NCI-H748 (cell line): ENCODE data around the gene KLK1.

Experiments
- DNase-seq: peaks from one replicate; lab custom pipeline; 2025; ENCODE audit not compliant: unreplicated experiment; lab: John Stamatoyannopoulos, UW

Gene KLK1

DNA sequence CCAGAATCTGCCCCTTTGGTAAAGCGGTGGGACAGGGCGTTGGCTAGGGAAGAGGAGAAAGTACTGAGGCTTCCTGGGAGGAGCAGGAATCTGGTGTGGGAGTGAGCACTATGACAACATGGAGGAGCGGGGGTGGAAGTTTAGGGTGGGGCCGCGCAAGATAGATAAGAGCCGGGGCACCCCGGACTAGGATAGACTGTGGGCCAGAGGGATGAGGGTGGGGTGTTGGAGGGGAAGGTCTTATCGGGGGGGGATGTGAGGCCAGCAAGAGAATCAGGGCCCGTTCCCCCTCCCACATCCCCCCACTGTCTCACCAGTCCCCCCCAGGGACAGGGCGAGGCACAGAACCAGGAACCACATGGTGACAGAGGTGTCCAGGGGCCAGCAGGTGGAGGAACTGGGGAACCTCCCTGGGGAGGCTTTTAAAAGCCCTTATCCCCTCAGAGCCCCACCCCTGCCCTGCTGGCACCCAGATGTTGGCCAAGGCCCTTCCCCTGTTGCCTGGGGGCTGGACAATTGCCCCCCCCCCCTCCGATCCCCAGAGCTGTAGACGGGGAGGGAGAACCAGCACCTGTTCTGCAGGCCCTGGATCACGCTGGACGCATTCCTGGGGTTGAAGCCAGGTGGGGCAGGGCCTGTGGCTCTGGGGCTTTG, at the start of gene KLK1:
Gene KLK1, minus strand, starts transcription at position 399 of the 654 bp plus-strand sequence. Its CDS starts 39 bp downstream, at position 360.
- no peak for DNase-seq

DNA sequence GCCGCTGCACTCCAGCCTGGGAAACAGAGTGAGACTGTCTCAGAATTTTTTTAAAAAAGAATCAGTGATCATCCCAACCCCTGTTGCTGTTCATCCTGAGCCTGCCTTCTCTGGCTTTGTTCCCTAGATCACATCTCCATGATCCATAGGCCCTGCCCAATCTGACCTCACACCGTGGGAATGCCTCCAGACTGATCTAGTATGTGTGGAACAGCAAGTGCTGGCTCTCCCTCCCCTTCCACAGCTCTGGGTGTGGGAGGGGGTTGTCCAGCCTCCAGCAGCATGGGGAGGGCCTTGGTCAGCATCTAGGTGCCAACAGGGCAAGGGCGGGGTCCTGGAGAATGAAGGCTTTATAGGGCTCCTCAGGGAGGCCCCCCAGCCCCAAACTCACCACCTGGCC, 49.5 kb upstream of the KLK1 start, which contains the start of gene KLK2:
Gene KLK2, plus strand, starts transcription at position 384 of the 400 bp plus-strand sequence. CDS start 35 bp downstream, outside the sequence.
- DNase-seq: no peak

DNA sequence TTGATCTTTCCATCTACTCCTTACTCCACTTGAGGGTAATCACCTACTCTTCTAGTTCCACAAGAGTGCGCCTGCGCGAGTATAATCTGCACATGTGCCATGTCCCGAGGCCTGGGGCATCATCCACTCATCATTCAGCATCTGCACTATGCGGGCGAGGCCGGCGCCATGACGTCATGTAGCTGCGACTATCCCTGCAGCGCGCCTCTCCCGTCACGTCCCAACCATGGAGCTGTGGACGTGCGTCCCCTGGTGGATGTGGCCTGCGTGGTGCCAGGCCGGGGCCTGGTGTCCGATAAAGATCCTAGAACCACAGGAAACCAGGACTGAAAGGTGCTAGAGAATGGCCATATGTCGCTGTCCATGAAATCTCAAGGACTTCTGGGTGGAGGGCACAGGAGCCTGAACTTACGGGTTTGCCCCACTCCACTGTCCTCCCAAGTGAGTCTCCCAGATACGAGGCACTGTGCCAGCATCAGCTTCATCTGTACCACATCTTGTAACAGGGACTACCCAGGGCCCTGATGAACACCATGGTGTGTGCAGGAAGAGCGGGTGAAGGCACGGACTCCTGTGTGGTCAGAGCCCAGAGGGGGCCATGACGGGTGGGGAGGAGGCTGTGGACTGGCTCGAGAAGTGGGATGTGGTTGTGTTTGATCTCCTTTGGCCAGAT, 47.0 kb upstream of the KLK1 start:
- DNase-seq: no peak

DNA sequence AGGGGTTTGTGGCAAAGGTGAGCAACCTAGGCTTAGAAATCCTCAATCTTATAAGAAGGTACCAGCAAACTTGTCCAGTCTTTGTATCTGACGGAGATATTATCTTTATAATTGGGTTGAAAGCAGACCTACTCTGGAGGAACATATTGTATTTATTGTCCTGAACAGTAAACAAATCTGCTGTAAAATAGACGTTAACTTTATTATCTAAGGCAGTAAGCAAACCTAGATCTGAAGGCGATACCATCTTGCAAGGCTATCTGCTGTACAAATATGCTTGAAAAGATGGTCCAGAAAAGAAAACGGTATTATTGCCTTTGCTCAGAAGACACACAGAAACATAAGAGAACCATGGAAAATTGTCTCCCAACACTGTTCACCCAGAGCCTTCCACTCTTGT, 45.9 kb upstream of the KLK1 start:
- DNase-seq: no peak

DNA sequence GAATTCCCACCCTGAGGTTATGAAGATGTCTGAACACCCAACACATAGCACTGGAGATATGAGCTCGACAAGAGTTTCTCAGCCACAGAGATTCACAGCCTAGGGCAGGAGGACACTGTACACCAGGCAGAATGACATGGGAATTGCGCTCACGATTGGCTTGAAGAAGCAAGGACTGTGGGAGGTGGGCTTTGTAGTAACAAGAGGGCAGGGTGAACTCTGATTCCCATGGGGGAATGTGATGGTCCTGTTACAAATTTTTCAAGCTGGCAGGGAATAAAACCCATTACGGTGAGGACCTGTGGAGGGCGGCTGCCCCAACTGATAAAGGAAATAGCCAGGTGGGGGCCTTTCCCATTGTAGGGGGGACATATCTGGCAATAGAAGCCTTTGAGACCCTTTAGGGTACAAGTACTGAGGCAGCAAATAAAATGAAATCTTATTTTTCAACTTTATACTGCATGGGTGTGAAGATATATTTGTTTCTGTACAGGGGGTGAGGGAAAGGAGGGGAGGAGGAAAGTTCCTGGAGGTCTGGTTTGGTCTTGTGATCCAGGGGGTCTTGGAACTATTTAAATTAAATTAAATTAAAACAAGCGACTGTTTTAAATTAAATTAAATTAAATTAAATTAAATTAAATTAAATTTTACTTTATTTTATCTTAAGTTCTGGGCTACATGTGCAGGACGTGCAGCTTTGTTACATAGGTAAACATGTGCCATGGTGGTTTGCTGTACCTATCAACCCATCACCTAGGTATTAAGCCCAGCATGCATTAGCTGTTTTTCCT, 38.1 kb upstream of the KLK1 start:
- DNase-seq: no peak

DNA sequence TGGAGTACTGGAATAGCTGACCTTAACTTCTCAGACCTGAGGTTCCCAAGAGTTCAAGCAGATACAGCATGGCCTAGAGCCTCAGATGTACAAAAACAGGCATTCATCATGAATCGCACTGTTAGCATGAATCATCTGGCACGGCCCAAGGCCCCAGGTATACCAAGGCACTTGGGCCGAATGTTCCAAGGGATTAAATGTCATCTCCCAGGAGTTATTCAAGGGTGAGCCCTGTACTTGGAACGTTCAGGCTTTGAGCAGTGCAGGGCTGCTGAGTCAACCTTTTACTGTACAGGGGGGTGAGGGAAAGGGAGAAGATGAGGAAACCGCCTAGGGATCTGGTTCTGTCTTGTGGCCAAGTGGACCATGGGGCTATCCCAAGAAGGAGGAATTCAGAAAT, 37.4 kb upstream of the KLK1 start:
- no peak for DNase-seq

DNA sequence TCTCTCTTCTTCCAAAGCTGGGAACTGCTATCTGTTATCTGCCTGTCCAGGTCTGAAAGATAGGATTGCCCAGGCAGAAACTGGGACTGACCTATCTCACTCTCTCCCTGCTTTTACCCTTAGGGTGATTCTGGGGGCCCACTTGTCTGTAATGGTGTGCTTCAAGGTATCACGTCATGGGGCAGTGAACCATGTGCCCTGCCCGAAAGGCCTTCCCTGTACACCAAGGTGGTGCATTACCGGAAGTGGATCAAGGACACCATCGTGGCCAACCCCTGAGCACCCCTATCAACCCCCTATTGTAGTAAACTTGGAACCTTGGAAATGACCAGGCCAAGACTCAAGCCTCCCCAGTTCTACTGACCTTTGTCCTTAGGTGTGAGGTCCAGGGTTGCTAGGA, 36.3 kb upstream of the KLK1 start:
- DNase-seq: no peak

DNA sequence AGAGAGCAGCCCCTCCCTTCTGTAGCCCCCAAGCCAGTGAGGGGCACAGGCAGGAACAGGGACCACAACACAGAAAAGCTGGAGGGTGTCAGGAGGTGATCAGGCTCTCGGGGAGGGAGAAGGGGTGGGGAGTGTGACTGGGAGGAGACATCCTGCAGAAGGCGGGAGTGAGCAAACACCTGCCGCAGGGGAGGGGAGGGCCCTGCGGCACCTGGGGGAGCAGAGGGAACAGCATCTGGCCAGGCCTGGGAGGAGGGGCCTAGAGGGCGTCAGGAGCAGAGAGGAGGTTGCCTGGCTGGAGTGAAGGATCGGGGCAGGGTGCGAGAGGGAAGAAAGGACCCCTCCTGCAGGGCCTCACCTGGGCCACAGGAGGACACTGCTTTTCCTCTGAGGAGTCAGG, 35.3 kb upstream of the KLK1 start:
- peak; percentile 97 for DNase-seq

DNA sequence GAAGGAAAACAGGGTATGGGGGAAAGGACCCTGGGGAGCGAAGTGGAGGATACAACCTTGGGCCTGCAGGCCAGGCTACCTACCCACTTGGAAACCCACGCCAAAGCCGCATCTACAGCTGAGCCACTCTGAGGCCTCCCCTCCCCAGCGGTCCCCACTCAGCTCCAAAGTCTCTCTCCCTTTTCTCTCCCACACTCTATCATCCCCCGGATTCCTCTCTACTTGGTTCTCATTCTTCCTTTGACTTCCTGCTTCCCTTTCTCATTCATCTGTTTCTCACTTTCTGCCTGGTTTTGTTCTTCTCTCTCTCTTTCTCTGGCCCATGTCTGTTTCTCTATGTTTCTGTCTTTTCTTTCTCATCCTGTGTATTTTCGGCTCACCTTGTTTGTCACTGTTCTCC, 33.8 kb upstream of the KLK1 start:
- DNase-seq: no peak

DNA sequence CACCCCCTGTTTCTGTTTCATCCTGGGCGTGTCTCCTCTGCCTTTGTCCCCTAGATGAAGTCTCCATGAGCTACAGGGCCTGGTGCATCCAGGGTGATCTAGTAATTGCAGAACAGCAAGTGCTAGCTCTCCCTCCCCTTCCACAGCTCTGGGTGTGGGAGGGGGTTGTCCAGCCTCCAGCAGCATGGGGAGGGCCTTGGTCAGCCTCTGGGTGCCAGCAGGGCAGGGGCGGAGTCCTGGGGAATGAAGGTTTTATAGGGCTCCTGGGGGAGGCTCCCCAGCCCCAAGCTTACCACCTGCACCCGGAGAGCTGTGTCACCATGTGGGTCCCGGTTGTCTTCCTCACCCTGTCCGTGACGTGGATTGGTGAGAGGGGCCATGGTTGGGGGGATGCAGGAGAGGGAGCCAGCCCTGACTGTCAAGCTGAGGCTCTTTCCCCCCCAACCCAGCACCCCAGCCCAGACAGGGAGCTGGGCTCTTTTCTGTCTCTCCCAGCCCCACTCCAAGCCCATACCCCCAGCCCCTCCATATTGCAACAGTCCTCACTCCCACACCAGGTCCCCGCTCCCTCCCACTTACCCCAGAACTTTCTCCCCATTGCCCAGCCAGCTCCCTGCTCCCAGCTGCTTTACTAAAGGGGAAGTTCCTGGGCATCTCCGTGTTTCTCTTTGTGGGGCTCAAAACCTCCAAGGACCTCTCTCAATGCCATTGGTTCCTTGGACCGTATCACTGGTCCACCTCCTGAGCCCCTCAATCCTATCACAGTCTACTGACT, 31.2 kb upstream of the KLK1 start, which contains the start of gene KLK3:
Gene KLK3, plus strand, starts transcription at position 280 of the 775 bp plus-strand sequence. Its CDS starts 41 bp downstream, at position 321.
- no peak for DNase-seq

DNA sequence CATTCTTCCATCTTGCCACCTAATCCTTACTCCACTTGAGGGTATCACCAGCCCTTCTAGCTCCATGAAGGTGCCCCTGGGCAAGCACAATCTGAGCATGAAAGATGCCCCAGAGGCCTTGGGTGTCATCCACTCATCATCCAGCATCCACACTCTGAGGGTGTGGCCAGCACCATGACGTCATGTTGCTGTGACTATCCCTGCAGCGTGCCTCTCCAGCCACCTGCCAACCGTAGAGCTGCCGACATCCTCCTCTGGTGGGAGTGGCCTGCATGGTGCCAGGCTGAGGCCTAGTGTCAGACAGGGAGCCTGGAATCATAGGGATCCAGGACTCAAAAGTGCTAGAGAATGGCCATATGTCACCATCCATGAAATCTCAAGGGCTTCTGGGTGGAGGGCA, 28.0 kb upstream of the KLK1 start:
- peak; percentile 13 for DNase-seq

DNA sequence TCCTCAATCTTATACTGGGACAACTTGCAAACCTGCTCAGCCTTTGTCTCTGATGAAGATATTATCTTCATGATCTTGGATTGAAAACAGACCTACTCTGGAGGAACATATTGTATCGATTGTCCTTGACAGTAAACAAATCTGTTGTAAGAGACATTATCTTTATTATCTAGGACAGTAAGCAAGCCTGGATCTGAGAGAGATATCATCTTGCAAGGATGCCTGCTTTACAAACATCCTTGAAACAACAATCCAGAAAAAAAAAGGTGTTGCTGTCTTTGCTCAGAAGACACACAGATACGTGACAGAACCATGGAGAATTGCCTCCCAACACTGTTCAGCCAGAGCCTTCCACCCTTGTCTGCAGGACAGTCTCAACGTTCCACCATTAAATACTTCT, 27.2 kb upstream of the KLK1 start:
- no peak for DNase-seq

DNA sequence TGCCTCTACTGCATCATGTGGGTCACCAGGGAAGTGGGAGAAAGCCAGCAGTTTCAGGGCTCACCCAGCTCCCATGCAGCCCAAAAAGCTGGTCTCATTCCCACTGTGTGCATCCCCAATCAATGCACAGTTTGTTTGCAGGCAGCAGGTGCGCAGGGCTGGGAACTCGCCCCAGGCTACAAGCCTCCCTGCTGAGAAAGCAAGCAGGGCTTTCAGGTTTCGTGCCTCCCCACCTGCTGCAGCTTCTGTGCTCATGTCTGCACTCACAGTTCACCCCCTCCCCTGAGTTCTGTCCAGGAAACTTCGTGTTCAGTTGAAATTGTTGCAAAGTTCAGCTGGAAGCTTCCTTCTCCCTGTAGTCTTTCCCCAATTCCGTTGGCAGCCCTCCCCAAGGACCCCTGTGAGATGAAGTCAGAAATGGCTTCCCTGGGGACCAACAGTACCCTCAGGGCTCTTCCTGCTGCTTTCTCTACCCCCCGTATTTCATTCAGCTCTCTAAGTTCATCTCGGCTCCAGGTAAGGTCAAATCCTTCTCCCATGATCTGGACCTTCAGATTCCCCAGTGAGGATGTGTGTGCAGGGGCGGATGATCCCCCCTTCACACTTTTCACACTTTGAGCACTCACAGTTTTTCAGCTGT, 20.8 kb upstream of the KLK1 start:
- peak; percentile 94 for DNase-seq

DNA sequence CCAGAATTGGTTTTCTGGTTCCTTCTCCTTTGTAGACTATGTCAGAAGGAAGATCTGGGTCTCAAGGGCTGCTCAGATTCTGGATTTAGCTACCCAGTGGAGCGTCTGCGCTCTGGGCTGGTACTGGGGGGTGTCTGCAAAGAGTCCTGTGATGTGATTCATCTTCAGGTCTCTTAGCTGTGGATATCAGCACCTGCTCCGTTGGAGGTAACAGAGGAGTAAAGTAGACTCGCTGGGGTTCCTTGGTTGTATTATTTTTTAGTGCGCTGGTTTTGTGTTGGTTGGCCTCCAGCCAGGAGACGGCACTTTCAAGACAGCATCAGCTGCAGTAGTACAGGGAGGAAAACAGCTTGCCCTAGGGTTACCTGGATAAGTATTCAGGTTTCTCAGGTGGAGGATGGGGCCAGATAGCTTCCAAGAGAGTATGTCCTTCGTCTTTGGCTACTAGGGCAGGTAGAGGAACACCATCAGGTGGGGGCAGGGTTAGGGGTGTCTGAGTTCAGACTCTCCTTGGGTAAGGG, 20.2 kb upstream of the KLK1 start:
- DNase-seq: peak; percentile 79

DNA sequence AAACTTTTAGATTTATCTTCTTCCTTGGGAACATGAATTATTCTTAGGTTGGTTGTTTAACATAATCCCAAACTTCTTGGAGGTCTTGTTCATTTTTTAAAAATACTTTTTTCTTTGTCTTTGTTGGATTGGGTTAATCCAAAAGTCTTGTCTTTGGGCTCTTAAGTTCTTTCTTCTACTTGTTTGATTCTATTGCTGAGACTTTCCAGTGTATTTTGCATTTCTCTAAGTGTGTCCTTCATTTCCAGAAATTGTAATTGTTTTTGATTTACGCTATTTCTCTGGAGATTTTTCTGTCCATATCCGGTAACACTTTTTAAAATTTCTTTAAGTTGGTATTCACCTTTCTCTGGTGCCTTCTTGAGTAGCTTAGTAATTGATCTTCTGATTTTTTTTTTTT, 19.6 kb upstream of the KLK1 start:
- DNase-seq: no peak

DNA sequence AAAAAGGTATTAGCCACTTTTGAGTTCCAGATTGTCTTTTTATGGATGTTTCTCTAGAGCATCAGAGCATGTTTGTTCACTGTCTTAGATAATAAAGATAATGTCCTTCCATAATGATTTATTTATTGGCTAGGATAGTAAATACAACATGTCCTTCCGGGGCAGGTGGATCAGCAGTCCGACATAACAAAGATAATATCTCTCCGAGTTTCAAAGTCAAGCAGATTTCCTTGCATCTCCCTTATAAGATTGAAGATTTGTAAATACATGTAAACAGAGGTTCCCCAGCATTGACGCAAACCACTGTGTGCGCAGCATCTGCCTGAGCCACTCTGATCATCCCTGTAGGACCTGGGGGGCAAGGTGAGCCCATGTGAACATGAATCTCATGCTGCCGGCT, 18.5 kb upstream of the KLK1 start:
- DNase-seq: peak; percentile 26

DNA sequence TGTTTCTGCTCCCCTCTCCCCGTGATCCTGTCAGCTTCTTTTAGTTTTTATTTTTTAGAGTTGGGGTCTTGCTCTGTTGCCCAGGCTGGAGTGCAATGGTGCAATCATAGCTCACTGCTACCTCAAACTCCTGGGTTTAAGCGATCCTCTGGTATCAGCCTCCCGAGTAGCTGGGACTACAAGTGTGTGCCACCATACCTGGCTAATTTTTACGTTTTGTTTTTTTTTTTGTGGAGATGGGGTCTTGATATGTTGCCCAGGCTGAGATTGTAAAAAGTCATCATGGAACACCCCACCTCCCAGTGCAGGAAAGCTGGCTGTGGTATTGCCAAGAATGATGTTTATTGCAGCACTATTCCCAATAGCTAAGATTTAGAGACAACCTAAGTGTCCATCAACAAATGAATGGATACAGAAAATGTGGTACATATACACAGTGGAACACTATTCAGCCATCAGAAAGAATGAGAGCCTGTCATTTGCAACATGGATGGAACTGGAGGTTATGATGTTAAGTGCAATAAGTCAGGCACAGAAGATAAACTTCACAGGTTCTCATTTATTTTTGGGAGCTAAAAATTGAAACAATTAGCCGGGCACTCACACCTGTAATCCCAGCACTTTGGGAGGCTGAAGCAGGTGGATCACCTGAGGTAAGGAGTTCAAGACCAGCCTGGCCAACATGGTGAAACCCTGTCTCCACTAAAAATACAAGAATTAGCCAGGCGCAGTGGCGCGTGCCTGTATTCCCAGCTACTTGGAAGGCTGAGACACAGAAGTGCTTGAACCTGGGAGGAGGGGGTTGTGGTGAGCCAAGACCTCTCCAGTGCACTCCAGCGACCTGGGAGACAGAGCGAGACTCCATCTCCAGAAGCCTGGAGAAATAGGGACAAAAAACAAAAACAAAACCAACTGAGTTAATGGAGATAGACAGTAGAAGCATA, 16.4 kb upstream of the KLK1 start:
- DNase-seq: no peak

DNA sequence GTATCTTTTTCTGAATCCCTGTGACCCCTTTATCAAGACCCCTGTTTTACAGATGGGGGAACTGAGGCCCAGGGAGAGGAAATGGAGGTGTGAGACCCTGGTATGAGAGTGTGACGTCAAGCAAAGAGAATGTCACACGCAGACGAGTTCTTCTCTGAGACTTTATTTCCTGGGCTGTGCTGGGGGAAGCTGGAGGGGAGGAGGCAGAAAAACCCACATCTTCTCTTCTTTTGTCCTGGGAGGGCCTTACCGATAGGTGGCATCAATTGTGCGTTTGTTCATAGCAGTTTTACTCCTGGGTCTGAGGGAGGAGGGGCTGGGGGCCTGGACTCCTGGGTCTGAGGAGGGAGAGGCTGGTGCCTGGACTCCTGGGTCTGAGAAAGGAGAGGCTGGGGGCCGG, 14.7 kb upstream of the KLK1 start:
- no peak for DNase-seq

DNA sequence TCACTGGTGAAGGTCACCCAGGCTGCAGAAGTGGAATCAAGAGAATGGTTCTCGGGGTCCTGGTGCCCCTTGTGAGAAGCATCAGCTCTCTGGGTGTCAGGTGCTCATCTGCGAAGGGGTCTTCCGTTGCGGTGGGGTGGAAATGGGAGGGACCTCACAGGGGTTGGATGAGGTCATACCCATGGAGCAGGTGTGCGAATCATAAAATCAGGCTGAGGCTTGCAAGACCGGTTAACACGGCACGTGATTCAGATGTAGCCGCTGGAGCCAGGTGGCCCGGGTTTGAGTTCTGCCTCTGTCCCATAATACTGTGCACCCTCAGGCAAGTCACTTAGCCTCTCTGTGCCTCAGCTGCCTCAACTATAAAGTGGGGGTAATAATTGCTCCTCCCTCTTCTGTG, 13.7 kb upstream of the KLK1 start:
- DNase-seq: peak; percentile 26
